ENCODE measurements around the gene BRAT1.
A peak's percentile ranks its signal among the peaks of the same experiment; 100 is the strongest.

The BRAT1 gene

DNA sequence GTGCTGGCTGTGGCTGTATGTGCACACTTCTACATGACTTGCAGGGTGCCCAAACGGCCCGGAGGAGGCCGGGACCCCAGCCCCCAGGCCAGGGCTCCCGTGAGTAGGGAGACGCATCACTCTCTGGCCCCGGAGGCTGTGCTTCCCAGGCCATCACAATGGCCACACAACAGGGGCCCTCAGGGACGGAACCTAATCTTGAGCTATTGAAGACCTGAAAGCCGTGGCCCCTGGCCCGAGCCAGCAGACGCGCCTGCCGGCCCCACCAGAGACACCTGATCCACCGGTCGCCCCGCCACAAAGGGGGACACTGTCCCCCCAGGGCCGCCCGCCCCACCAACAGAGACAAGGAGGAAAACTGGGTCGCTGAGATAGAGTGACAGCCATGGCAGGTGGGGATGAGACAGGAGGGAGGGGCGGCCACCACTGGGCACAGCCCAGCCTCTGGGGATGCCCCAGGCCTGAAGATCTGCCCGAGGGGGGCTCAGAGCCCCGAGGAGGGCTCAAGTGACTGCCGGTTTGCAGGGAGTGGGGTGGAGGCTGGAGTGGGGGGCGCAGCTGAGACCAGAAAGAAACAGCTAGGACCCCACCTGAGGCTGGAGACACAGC is 45.9 kb downstream of the BRAT1 start:
- DNase-seq: no peak

DNA sequence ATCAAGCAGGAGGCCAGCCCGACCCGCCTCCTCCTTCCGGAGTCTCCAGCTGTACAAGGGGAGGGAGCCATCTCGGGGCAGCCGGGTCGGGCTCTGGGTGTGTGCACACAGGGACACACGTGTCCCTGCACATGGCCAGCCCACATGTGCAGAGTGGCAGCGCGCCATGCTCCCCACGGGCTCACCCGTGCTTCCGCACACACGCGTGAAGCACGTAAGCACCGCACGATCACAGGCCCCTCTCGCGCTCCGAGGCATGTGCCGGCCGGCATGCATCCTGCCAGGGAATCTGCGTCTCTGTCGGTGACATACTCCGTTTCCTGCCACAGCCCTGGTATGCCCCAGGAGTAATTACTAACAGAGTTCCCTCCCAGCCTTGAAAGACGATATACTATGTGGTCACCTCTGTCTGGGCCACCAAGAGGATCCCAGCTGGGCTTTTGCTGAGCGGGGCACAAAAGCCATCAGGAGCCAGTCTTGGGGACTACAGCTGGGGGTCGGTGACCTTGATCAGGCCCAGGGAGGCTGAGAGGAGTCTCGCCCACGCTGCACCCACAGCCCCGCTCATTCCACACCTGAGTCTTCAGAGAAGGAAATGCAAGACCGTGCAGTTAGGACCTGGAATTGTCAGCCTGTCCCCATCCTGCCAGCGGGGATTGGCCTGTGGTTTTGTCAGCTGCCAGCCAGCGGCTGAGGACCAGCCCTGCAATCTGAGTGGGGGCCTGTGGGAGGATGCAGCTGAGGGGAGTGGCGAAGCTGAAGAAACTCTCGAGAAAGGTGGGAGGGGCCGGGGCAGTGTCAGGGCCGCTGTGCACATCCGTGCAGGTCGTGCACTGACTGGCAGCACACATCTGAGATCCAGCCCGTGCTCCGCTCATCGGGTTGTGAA is 46.8 kb downstream of the BRAT1 start:
- DNase-seq: peak; percentile 61 to 64

DNA sequence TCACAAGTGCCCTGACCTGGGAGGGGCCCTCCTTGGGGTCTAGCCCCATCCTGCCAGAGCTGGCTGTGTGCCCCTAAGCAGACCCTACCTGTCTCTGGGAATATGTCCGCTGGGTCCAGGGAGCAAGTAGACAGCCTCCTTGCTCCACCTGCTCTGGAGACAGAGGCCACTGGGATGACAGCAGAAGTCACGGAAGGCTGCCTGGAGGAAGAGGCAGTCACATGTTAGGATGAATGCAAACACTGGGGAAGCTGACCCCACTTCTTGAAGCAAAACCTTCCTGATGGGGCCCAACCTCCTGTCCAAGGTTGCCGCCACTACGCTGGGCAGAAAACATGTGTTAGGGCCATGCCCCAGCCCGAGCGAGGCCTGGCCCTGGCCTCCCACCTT is 47.4 kb downstream of the BRAT1 start:
- DNase-seq: no peak

DNA sequence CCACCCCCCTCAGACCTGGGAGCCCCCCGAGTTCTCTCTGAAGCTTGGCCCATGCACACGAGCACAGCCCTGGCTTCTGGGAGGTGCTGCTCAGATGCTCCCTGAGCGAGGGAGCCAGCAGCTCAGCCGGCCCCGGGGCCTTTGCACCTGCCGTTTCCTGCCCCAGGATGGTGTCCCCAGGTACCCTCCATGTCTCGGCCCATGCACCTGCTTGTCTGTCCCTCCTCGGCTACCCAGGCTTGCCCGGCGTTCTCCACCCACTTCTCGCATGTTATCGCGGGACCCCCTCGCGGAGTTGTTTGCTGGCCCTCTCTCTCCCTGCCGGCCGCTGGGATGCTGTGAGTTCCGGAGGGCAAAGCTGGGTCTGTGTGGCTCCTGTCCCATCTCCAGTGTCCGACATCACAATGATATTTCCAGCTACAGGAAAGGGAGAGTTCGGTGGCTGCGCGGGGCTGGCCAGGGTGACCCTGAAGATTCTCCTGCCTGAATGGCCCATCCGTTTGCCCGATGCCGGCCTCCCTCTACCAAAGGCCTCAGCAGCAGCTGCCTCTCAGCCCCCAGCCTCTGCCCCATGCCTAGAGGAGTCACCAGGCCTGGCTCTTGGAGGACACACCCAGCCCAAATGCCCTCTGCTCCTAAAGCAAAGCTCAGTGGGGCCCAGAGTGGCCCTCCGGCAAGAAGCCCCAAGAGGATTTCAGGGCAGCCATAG is 48.0 kb downstream of the BRAT1 start:
- DNase-seq: no peak

DNA sequence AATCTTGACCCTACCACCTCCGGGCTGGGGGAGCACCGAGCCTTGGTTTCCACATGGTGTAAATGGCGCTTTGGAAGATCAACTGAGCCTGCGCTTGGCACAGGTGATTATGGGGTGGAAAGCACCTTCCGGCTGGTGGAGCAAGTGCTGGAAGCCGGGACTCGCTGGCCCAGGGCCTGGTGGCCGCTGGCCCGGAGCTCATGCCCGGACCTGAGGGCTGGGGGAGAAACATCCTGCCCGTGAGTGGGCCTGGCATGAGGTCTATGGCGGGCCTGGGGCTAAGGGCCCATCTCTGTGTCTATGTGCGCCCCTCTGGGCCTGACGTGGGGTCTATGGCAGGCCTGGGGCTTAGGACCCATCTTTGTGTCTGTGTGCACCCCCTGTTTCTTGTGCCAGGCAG is 49.9 kb downstream of the BRAT1 start:
- no peak for DNase-seq

DNA sequence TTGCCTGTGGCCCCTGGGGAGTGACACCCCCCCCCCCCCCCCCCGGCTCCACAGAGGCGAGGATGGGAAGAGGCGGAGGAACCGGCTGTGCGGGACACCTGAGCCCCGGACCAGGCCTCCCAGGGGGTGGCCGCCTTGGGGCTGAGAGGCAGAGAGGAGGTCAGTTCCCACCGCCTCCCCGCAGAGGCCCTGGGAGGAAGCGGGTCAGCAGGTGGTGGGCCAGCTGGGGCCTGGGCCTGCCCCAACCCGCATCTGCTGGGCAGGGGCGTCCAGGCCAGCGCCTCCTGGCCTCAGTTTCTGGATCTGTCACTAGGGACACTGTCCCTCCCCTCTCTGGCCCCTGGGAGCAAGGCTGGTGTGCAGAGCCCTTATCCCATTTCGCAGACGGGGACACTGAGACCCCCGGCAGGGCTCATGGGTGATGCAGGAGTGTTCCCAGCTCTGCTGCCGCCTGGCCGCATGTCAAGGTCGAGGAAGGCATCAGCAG is 50.4 kb downstream of the BRAT1 start:
- DNase-seq: no peak

DNA sequence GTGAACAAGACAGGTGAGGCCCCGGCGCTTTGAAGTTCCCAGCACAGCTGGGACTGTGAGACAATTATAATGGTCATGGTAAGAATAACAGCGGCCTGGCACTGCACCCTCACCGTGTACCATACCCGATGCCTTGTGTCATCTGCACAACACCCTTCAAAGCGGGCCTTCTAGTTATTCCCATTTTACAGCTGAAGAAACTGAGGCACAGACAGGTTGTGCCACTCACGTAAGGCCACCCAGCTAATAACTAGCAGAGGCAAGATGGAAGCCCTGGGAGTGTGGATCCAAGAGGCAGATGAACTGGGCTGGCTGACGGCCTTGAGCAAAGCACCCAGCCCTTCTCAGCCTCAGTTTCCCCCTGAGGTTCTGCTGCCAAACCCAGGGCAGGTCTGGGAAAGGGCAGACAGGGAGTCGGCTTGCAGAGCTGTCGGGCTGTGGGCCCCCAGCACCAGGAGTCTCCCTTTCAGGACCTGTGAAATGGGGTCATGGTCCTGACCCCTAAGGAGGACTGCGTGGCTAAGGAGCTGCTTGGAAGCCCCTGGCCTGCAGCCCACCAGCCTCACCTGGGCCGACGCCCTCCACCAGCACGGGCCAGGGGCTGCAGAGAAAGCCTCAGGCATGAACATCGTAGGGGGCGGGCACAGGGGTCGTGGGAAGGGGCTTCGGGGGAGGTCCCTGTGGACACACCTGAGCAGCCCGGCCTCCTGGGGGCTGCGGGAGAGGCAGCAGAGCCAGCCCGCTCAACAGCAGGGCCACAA is 51.0 kb downstream of the BRAT1 start:
- no peak for DNase-seq

DNA sequence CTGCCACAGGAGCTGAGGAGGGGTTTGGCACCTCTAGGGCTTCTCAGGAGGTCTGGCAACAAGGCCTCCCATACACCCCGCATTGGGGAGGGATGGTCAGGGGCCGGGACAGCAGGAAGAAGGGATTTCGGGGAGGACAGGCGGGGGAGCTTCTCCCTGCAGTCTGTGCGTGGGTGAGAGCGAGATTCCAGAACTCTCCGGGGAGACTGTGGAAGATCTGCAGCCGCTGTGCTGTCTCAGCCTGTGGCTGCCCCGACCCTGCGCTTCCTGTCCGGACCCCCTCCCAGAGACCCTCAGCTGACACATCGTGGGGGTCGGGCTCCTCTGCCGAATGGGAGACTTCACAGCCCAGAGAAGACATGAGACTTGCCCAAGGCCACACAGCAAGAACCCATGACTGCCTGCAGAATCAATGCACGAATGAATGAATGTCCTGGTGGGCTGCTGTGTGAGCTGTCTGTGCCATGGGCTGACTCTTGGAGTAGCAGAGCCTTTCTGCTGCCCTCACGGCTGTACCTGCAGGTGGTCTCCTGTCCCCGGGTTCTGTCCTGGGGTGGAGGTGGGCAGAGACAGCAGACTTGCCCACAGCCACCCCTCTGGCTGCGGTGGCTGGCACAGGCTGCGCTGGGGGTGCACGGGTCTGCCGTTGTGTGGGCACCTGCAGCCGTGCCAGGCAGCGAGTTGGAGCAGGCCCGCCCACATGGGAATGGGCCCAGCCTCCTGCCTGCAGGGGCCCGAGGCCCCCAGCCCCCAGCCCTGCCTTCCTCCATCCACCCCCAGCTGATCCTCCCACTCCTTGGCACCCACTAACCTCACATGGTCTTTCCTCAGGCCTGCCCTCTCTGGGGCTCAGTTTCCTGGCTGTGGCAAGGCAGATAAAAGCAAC is 52.0 kb downstream of the BRAT1 start:
- no peak for DNase-seq

DNA sequence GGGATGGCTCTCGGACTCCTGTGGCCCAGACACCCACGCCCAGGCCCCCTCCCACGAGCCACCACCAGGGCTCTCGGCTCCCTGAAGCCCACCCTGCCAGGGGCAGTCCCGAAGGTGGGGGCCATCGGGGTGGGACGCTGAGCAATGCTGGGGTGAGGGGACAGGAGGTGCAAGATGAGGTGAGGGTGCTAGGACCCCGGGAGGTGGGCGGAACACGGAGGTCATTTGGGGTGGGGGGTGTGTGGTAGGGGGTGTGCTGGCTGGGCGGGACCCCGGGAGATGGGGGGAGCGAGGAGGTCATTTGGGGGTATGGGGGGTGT is 52.7 kb downstream of the BRAT1 start:
- no peak for DNase-seq

DNA sequence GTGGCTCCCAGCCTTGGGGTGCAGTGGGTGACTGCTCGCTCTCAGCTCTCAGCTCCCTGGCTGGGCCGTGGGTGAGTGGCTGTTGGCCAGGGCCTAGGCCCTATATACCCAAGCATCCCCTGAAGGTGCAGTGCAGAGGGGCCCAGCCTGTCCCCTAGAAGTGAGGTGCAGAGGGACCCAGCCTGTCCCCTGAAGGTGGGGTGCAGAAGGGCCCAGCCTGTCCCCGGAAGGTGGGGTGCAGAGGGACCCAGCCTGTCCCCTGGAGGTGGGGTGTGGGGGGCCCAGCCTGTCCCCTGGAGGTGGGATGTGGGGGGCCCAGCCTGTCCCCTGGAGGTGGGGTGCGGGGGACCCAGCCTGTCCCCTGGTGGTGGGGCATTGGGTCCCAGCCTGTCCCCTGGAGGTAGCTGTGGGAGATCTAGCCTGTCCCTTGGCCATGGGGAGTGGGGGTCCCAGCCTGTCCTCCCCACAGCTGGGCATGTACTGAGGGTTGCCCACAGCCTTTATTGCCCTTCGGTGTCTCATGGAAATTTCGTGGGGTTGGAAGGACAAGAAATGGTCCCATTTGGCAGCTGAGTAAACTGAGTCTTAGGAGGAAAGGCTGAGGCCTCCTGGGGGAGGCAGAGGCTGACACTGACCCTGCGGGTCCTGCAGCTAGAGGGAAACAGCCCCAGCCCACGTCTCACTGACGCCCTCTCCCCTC is 53.2 kb downstream of the BRAT1 start:
- DNase-seq: no peak

DNA sequence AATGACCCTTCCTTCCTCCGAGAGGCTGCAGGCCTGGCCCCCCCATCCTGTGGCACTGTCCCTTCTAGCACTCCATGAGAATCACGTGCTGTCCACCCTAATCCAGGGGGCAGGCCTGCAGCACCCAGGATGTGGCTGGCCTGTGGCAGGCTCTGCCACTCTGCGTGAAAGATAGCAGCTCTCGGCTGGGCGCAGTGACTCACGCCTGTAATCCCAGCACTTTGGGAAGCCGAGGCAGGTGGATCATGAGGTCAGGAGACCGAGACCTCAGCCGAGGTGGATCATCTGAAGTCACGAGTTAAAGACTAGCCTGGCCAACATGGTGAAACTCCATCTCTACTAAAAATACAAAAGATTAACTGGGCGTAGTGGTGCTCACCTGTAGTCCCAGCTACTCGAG is 54.6 kb downstream of the BRAT1 start:
- DNase-seq: no peak

DNA sequence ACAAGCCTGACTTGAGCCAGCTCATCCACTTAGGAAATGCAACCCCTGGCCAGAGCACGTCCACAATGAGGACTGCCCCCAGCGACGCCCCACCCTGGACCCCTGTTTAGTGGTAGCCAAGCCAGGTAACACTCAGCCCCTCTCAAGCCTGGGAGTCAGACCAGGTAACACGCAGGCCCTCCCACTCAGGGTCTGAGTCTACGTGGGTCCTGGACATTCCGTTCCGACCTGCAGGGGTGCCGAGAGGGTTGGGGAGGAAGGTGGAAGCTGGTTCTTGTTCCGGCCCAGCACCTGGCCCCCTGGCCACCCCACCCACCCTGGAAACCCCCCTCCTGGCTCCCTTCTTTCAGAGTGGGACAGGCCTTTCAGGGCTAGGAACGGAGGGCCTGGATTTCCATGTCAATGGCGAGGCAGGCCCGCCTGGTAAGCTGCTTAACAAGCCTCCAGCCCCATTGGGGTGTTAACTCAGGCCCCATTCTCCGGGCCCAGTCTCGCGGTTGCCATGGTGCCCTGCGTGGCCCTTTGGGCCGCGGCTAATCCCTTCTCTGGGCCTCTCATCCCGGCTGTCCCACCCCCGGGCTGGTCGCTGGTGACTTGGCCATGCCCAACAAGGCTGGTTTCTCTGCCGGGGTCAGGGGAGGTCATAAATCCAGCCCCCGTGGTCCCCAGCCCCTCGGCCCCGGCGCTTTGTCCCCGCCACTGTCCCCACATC is 55.4 kb downstream of the BRAT1 start:
- no peak for DNase-seq

DNA sequence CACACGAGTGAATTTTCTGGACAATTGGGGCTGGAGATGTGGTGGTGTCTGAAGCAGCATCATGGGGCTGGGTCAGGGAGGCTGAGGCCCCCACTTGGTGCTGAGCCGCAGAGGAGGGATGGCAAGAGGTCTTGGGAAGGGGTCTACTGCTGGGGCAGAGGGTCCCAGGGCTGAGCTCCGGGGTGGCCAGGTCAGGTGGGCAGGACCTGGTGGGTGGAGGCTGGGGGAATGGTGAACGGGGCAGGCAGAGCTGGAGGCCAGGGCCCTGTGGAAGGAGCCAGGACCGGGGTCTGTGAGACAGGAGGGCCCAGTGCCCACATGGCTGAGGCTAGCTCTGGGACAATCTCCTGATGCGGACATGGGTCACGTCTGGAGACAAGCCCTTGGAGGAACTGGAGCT is 56.1 kb downstream of the BRAT1 start:
- no peak for DNase-seq

DNA sequence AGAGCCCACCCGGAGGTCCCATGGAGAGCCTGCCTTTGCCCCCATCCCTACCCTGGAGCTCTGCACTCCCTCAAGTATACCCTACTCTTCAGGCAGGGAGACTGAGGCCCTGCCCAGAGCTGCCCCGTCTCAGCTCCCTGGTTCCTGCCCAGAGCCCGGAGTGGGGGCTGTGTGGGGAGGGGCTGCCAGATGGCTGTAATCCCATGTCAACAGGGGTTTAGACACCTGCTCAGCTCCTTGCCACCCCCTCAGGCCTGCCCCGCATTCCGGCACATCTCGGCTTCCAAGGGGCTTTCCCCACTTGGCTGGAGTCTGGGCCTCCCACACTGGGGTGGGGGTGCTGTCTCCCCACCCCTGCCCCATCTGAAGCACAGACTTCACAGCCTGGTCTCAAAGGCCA is 56.6 kb downstream of the BRAT1 start:
- DNase-seq: no peak

DNA sequence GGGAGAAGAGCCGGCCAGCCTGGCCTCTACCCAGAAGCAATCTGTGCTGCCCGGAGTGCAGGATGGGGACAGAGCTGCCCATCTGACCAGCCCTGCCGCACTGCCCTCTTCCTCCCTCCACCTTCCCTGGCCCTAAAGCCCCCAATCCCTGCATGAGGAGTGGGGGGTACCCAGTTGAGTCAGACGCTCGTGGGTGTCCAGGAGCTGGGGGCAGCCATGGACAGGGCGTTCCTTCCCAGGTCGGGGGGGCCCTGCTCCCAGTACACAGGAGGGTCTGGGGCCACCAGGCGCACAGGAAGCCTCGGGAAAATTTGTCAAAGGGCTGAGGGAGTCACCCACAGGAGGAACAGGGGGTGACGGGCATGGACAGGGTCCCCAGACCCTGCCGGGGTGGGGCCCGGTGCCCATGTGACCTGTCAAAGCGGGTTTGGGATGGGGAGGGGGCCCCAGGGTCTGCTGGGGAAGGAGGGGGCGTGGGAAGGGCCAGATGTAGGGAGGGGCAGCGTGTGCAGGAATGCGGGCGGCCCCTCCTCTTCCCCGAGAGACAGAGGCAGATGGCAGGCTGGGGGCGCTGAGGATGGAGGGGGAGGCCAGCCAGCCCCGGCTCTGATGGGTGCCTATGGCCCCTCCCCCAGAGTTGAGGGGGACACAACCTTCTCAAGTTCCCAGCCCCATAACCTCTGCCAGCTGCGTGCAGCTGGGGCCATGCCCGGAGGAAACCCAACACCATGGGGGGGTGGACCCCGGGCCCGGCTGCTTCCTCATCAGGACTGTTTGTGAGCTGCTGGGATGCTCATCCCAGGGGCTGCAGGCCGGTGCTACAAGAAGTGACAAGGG is 57.6 kb downstream of the BRAT1 start:
- DNase-seq: no peak

DNA sequence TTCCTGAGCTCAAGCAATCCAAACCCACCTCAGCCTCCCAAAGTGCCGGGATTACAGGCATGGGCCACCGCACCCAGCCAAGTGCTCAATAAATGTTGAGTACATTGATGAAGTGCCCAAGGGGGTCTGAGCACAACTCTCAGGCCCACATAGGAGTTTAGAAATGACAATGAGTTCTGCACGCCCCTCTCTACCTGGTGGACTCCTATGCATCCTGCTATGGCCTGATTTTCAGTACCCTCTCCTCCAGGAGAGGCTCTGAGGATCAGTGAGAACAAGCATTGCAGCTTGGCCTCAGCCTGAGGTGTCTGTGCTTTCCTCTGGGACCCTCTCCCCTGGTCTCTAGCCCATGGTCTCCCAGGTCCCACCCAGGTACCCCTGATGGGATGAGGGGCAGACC is 58.3 kb downstream of the BRAT1 start:
- no peak for DNase-seq

DNA sequence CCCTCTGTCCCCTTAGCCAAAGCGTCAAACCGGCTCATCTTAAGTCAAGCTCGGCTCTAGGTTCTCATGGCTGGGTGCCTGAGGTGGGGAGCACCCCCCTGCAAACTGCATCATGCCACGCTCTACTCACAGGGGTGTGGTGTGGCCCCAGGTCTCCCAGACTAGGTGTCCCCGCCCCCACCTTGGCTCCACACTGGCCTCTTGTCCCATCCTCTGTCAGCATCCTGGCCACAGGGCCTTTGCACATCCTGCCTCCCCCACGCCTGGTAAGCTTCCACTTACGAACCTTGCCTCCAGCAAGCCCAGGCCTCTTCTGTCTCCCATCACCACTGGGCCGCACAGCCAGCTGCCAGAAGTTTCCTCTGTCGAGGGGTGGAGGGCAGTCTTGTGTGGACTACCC is 58.9 kb downstream of the BRAT1 start:
- no peak for DNase-seq

DNA sequence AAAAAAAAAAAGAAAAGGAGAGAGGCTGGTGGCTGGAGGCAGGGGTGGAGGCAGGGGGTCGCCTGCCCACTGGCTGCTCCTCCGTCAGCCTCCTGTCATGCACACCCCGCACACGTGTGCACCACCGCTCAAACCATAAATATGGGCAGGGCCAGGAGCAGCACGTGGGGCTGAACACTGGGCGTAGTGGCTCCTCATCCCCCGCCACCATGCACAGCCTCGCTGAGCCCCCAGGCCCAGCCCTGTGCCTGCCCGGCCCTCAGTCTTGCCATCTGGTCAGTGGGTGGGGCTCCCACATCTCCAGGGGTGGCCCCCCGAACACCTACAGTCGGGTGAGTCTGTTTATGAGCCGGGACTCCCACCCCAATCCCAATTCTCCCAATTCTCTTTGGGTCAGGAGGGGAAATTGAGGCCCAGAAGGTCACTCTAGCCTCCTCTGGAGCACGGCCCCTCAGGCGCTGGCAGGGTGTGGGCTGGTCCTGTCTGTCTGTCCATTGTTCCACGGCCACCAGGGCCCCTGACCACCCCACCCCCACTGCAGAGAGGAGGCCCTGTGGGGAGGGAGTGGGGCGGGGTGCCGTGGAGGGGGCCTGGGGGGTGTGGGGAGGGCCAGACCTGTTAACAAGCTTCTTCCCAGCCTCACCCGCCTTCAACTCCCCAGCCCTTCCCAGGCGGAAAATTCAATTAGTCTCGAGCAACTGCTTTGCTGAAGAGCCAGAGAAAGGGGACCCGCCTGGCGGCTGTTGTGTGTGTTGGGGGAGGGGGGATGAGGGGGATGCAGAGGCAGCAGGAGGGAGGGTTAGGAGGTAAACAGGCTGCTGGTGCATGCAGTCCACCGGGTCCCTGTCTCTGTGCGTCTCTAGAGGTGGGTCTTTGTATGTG is 59.7 kb downstream of the BRAT1 start:
- DNase-seq: no peak

All from activated CD4-positive, alpha-beta T cell treated with anti-CD3 and anti-CD28 coated beads, Interleukin-2, amount 50 U/mL, for 4 hours (primary cell).